Measurements from ENCODE around the gene SPINK1. TPM values are rescaled to one million over a fixed set of nuclear protein-coding genes. Genes with fewer than 3 reads are reported as not detected.
"Not testable (repeated sequence)": the region's sequence is repeated elsewhere in the genome, so short reads cannot be mapped to it uniquely, and the experiment has no call there.

The SPINK1 gene
- polyA plus RNA-seq, 1 donor (not counting 4 experiments of a cell fraction or from before 2014, with no cell fraction given), result 0.17 TPM

GRCh38 chr5:147874910-147875367 lies 43.5 kb upstream of the SPINK1 start:
- Histone ChIP-seq H2AFZ (ENCODE audit: control insufficient read depth, low read length) (no peak overlapping the region), H3K4me1 (ENCODE audit: control insufficient read depth, extremely low read depth, insufficient read depth, low read length) (no peaks in the 10 kb centered on the region), H3K36me3 (ENCODE audit: control insufficient read depth in 2 of 2, extremely low read depth in 1 of 2, insufficient read depth in 2 of 2, low read length in 2 of 2) (no peaks in the 10 kb centered on the region), H3K27me3 (ENCODE audit: control insufficient read depth, extremely low read depth, insufficient read depth, low read length) (peaks cover 4% of the 10 kb centered on the region), H3K4me3 (ENCODE audit: control insufficient read depth in 2 of 3, extremely low read depth in 1 of 3, insufficient read depth in 2 of 3, low read depth in 1 of 3, low read length in 3 of 3) (no peak overlapping the region), H3K9me1 (ENCODE audit: control insufficient read depth, extremely low read depth, insufficient read depth, low read length) (no peaks in the 10 kb centered on the region), H3K27ac (ENCODE audit: control insufficient read depth, insufficient read depth, low read length) (no peak overlapping the region), H3K9ac (ENCODE audit: control insufficient read depth, extremely low read depth, insufficient read depth, low read length) (no peak overlapping the region), H3K9me3 (ENCODE audit: control insufficient read depth, low read depth, low read length) (no peaks in the 10 kb centered on the region), H4K20me1 (ENCODE audit: control insufficient read depth, extremely low read depth, insufficient read depth, low read length) (no peaks in the 10 kb centered on the region), H3K4me2 (ENCODE audit: control insufficient read depth, extremely low read depth, insufficient read depth, low read depth, low read length) (no peak overlapping the region), H3K79me2 (ENCODE audit: control insufficient read depth, insufficient read depth, low read length) (no peaks in the 10 kb centered on the region)
- no peak for TF ChIP-seq EZH2 (IDR thresholded peaks at IDR 0.05; ENCODE audit: low read length)
- no peak for TF ChIP-seq CTCF (optimal IDR thresholded peaks at IDR 0.05 in 1 of 3, IDR thresholded peaks at IDR 0.05 in 1 of 3, conservative IDR thresholded peaks at IDR 0.05 in 1 of 3; ENCODE audit: extremely low read depth in 1 of 3, insufficient read depth in 2 of 3, low read length in 3 of 3)
- dilution Hi-C loops (cut with MboI; ENCODE audit: extremely low pct_ligation_motif_present, low sequenced_read_pairs), result no loop called here
- FAIRE-seq (no peak), DNase-seq (ENCODE audit: low read depth, low spot score) (no peak)

- H4K20me1 ChIP-seq (ENCODE audit: control insufficient read depth, extremely low read depth, insufficient read depth, low read length); DNase-seq (ENCODE audit: low read depth, low spot score); H2AFZ ChIP-seq (ENCODE audit: control insufficient read depth, low read length); H3K36me3 ChIP-seq (ENCODE audit: control insufficient read depth in 2 of 2, extremely low read depth in 1 of 2, insufficient read depth in 2 of 2, low read length in 2 of 2); FAIRE-seq; H3K27ac ChIP-seq (ENCODE audit: control insufficient read depth, insufficient read depth, low read length); H3K4me3 ChIP-seq (ENCODE audit: control insufficient read depth in 2 of 3, extremely low read depth in 1 of 3, insufficient read depth in 2 of 3, low read depth in 1 of 3, low read length in 3 of 3); H3K9me3 ChIP-seq (ENCODE audit: control insufficient read depth, low read depth, low read length); H3K27me3 ChIP-seq (ENCODE audit: control insufficient read depth, extremely low read depth, insufficient read depth, low read length); H3K4me2 ChIP-seq (ENCODE audit: control insufficient read depth, extremely low read depth, insufficient read depth, low read depth, low read length); dilution Hi-C loops (cut with MboI; ENCODE audit: extremely low pct_ligation_motif_present, low sequenced_read_pairs); H3K4me1 ChIP-seq (ENCODE audit: control insufficient read depth, extremely low read depth, insufficient read depth, low read length); H3K79me2 ChIP-seq (ENCODE audit: control insufficient read depth, insufficient read depth, low read length); H3K9ac ChIP-seq (ENCODE audit: control insufficient read depth, extremely low read depth, insufficient read depth, low read length); H3K9me1 ChIP-seq (ENCODE audit: control insufficient read depth, extremely low read depth, insufficient read depth, low read length): not testable (repeated sequence)
These were observed 42.8 kb upstream of the SPINK1 start for GRCh38 chr5:147874118-147874875.

GRCh38 chr5:147872744-147873435 lies 41.4 kb upstream of the SPINK1 start:
- H3K27me3 ChIP-seq (ENCODE audit: control insufficient read depth, extremely low read depth, insufficient read depth, low read length); H4K20me1 ChIP-seq (ENCODE audit: control insufficient read depth, extremely low read depth, insufficient read depth, low read length); H3K4me1 ChIP-seq (ENCODE audit: control insufficient read depth, extremely low read depth, insufficient read depth, low read length); dilution Hi-C loops (cut with MboI; ENCODE audit: extremely low pct_ligation_motif_present, low sequenced_read_pairs); H3K36me3 ChIP-seq (ENCODE audit: control insufficient read depth in 2 of 2, extremely low read depth in 1 of 2, insufficient read depth in 2 of 2, low read length in 2 of 2); H3K9me3 ChIP-seq (ENCODE audit: control insufficient read depth, low read depth, low read length); H2AFZ ChIP-seq (ENCODE audit: control insufficient read depth, low read length); DNase-seq (ENCODE audit: low read depth, low spot score); H3K79me2 ChIP-seq (ENCODE audit: control insufficient read depth, insufficient read depth, low read length); H3K9me1 ChIP-seq (ENCODE audit: control insufficient read depth, extremely low read depth, insufficient read depth, low read length); H3K9ac ChIP-seq (ENCODE audit: control insufficient read depth, extremely low read depth, insufficient read depth, low read length); H3K4me3 ChIP-seq (ENCODE audit: control insufficient read depth in 2 of 3, extremely low read depth in 1 of 3, insufficient read depth in 2 of 3, low read depth in 1 of 3, low read length in 3 of 3); FAIRE-seq; H3K4me2 ChIP-seq (ENCODE audit: control insufficient read depth, extremely low read depth, insufficient read depth, low read depth, low read length); H3K27ac ChIP-seq (ENCODE audit: control insufficient read depth, insufficient read depth, low read length): not testable (repeated sequence)

- FAIRE-seq; H3K36me3 ChIP-seq (ENCODE audit: control insufficient read depth in 2 of 2, extremely low read depth in 1 of 2, insufficient read depth in 2 of 2, low read length in 2 of 2); dilution Hi-C loops (cut with MboI; ENCODE audit: extremely low pct_ligation_motif_present, low sequenced_read_pairs); H3K9me1 ChIP-seq (ENCODE audit: control insufficient read depth, extremely low read depth, insufficient read depth, low read length); H3K4me1 ChIP-seq (ENCODE audit: control insufficient read depth, extremely low read depth, insufficient read depth, low read length); H3K4me3 ChIP-seq (ENCODE audit: control insufficient read depth in 2 of 3, extremely low read depth in 1 of 3, insufficient read depth in 2 of 3, low read depth in 1 of 3, low read length in 3 of 3); H3K4me2 ChIP-seq (ENCODE audit: control insufficient read depth, extremely low read depth, insufficient read depth, low read depth, low read length); H3K79me2 ChIP-seq (ENCODE audit: control insufficient read depth, insufficient read depth, low read length); H4K20me1 ChIP-seq (ENCODE audit: control insufficient read depth, extremely low read depth, insufficient read depth, low read length); H2AFZ ChIP-seq (ENCODE audit: control insufficient read depth, low read length); H3K9ac ChIP-seq (ENCODE audit: control insufficient read depth, extremely low read depth, insufficient read depth, low read length); H3K27me3 ChIP-seq (ENCODE audit: control insufficient read depth, extremely low read depth, insufficient read depth, low read length); DNase-seq (ENCODE audit: low read depth, low spot score); H3K27ac ChIP-seq (ENCODE audit: control insufficient read depth, insufficient read depth, low read length); H3K9me3 ChIP-seq (ENCODE audit: control insufficient read depth, low read depth, low read length): not testable (repeated sequence)
These were observed 40.6 kb upstream of the SPINK1 start for GRCh38 chr5:147871980-147872549.
